AG09319 (cell line): ENCODE data around the gene HELQ.
"Not testable (repeated sequence)": the region's sequence is repeated elsewhere in the genome, so short reads cannot be mapped to it uniquely, and the experiment has no call there.

Experiments used
- DNase-seq: peaks from one replicate; pipeline ENCODE4 v3.0.0-alpha.2; 2010; ENCODE audit warnings: low read depth; ENCODE audit errors: extremely low read depth
- TF ChIP-seq, protein P1 (sequence below): IDR thresholded peaks from 2 replicates; pipeline ENCODE4 v1.5.1; 2011; ENCODE audit warnings: low read depth, mild to moderate bottlenecking, inconsistent platforms, low read length, moderate library complexity

Gene HELQ

GRCh38 chr4:83418211-83418610, 37.4 kb downstream of the HELQ start:
- TF ChIP-seq, protein P1, sequence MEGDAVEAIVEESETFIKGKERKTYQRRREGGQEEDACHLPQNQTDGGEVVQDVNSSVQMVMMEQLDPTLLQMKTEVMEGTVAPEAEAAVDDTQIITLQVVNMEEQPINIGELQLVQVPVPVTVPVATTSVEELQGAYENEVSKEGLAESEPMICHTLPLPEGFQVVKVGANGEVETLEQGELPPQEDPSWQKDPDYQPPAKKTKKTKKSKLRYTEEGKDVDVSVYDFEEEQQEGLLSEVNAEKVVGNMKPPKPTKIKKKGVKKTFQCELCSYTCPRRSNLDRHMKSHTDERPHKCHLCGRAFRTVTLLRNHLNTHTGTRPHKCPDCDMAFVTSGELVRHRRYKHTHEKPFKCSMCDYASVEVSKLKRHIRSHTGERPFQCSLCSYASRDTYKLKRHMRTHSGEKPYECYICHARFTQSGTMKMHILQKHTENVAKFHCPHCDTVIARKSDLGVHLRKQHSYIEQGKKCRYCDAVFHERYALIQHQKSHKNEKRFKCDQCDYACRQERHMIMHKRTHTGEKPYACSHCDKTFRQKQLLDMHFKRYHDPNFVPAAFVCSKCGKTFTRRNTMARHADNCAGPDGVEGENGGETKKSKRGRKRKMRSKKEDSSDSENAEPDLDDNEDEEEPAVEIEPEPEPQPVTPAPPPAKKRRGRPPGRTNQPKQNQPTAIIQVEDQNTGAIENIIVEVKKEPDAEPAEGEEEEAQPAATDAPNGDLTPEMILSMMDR = no peak
- DNase-seq = no peak

GRCh38 chr4:83417566-83417965, 38.1 kb downstream of the HELQ start:
- no peak for DNase-seq
- TF ChIP-seq, protein P1 = no peak

DNA sequence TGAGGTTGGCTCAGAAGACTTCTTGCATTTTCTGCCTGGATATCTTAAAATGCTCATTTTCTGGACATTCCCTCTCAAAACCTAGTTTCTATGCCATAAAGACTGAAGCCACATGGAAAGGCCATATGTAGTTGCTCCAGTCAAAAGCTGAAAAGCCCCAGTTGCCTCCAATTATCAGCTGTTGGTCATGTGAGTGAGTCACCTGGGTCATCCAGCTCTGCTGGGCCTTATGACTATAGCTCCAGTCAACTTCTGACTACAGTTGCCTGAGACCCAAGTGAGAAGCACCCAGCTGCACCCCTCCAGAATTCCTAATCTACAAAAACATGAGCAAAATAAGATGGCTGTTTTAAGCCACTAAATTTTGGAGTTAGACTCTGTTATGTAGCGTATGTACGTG, 41.9 kb downstream of the HELQ start:
- no peak for DNase-seq
- TF ChIP-seq, protein P1 = no peak

DNA sequence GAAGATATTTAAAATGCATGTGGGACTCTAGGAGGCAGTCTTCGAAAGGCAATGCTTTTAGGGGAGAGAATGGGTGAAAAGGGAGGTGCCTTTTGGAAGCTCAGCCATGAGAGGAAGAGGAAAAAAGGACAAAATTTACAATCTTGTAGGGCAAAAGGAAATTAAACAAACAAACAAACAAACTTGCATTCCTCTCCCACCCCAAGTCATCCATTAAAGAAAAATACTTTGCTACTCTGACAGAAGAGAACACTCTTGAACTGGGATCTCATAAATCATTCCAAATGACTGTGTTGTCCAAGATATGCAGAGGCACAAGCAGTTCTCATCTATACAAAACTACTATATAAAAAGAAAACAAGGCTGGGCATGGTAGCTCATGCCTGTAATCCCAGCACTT, 46.7 kb downstream of the HELQ start:
- TF ChIP-seq, protein P1 = no peak
- no peak for DNase-seq

DNA sequence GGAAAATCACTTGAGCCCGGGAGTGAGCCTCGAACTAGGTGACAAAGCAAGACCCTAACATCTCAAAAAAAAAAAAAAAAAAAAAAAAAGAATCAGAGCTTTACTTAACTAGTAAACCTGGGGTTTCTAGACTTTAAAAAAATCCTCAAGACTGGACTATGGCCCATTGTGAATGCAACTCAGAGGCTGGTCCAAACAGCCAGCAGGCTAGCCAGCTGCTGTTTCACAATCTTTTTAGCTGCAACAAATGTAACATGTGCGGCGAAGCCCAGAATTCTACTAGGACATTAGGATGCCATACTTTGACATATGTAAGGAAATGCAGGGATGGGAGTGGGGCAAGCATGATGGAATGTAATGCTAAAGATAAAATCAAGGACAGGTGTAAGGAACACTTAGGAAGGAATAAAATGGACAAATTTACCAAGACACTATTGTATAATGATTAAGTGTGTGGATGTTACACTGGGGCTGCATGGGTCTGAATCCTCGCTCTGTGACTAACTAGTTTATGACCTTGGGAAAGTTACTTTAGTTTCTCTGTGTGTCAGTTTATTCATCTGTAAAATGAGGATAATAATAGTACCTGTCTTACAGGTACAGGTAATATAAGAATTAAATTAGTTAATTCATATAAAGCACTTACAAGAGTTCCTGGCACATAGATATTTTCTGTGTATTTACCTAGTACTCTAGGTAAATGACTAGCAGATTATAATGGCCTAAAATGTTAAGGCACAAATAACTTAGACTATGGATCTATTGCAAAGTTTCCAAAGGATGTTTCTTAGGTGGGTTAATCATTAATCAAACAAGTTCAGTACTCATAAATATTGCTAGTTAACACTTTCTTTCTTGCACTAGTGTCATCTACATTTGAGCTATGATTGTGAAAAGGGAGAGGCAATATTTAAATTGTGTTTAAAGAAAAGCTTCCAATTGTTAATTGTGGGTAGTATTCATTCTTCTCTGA, 49.5 kb downstream of the HELQ start:
- TF ChIP-seq, protein P1 = no peak
- DNase-seq = no peak

- not testable (repeated sequence) for DNase-seq
Observed at GRCh38 chr4:83398158-83398557, 57.5 kb downstream of the HELQ start.

- TF ChIP-seq, protein P1 = no peak
- no peak for DNase-seq
Observed at GRCh38 chr4:83393908-83394307, 61.7 kb downstream of the HELQ start.

DNA sequence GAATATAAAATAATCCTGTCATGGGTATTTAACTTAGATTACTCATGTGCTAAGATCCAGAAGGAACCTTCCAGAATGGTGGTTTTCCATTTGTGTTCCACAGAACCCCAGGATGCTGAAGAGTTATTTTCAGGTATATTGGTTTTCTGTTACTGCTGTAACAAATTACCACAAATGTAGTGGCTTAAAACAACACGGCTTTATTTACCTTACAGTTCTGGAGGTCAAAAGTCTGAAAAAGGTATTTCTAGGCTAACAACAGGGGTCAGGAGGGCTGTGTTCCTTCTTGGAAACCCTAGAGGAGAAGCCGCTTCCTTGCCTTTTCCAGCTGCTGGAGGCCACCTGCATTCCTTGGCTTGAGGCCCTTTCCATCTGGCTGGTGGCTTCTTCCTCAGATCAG, 63.1 kb downstream of the HELQ start:
- TF ChIP-seq, protein P1 = no peak
- no peak for DNase-seq
